ENCODE data around the gene CES4A. TPM values are rescaled to one million over a fixed set of nuclear protein-coding genes. Genes with fewer than 3 reads are reported as not detected.

CES4A gene
- polyA plus RNA-seq, 1 donor (not counting 4 experiments of a cell fraction or from before 2014, with no cell fraction given), result 6.6 TPM

DNA sequence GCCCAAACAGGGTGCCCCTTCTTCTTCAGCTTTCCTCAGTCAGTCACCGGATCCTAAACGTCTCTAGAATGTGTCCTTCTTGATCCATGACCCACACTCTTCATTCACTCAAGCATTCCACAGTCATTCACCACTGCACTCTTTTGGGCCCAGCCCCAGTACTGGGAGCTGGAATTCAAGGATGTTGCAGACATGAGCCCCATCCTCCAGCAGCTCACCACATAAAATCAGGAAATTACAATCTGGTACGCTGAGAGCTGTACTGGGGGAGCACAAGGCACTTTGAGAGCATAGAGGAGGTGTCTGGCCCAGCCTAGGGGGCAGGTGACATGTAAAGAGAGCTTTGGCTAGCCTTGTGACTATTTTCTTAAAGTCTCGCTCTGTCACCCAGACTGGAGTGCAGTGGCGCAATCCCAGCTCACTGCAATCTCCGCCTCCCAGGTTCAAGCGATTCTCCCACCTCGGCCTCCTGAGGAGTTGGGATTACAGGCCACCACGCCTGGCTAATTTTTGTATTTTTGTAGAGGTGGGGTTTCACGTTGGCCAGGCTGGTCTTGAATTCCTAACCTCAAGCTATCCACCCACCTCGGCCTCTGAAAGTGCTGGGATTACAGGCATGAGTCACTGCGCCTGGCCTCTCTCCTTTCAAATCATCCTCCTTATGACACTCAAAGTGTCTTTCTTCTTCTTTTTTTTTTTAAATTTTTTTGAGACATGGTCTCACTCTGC lies 18.7 kb downstream of the CES4A start:
- TF ChIP-seq EZH2 (IDR thresholded peaks at IDR 0.05; ENCODE audit: low read length), result no peak
- TF ChIP-seq, protein P1, sequence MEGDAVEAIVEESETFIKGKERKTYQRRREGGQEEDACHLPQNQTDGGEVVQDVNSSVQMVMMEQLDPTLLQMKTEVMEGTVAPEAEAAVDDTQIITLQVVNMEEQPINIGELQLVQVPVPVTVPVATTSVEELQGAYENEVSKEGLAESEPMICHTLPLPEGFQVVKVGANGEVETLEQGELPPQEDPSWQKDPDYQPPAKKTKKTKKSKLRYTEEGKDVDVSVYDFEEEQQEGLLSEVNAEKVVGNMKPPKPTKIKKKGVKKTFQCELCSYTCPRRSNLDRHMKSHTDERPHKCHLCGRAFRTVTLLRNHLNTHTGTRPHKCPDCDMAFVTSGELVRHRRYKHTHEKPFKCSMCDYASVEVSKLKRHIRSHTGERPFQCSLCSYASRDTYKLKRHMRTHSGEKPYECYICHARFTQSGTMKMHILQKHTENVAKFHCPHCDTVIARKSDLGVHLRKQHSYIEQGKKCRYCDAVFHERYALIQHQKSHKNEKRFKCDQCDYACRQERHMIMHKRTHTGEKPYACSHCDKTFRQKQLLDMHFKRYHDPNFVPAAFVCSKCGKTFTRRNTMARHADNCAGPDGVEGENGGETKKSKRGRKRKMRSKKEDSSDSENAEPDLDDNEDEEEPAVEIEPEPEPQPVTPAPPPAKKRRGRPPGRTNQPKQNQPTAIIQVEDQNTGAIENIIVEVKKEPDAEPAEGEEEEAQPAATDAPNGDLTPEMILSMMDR (optimal IDR thresholded peaks at IDR 0.05 in 1 of 3, IDR thresholded peaks at IDR 0.05 in 1 of 3, conservative IDR thresholded peaks at IDR 0.05 in 1 of 3; ENCODE audit: extremely low read depth in 1 of 3, insufficient read depth in 2 of 3, low read length in 3 of 3), result no peak
- no peaks in the 10 kb centered on the region for H3K27me3 ChIP-seq (ENCODE audit: control insufficient read depth, extremely low read depth, insufficient read depth, low read length)
- no peak overlapping the region for H3K4me3 ChIP-seq (ENCODE audit: control insufficient read depth in 2 of 3, extremely low read depth in 1 of 3, insufficient read depth in 2 of 3, low read depth in 1 of 3, low read length in 3 of 3)
- H3K4me1 ChIP-seq (ENCODE audit: control insufficient read depth, extremely low read depth, insufficient read depth, low read length), result no peaks in the 10 kb centered on the region
- no peaks in the 10 kb centered on the region for H3K9me1 ChIP-seq (ENCODE audit: control insufficient read depth, extremely low read depth, insufficient read depth, low read length)
- H4K20me1 ChIP-seq (ENCODE audit: control insufficient read depth, extremely low read depth, insufficient read depth, low read length), result no peaks in the 10 kb centered on the region
- no peak for FAIRE-seq
- dilution Hi-C loops (cut with MboI; ENCODE audit: extremely low pct_ligation_motif_present, low sequenced_read_pairs), result no loop called here
- no peaks in the 10 kb centered on the region for H3K9me3 ChIP-seq (ENCODE audit: control insufficient read depth, low read depth, low read length)
- H3K9ac ChIP-seq (ENCODE audit: control insufficient read depth, extremely low read depth, insufficient read depth, low read length), result no peak overlapping the region
- no peak for DNase-seq (ENCODE audit: low read depth, low spot score)
- no peak overlapping the region for H2AFZ ChIP-seq (ENCODE audit: control insufficient read depth, low read length)
- H3K36me3 ChIP-seq (ENCODE audit: control insufficient read depth in 2 of 2, extremely low read depth in 1 of 2, insufficient read depth in 2 of 2, low read length in 2 of 2), result peaks cover 0 to 2% of the 10 kb centered on the region in 2 experiments
- H3K27ac ChIP-seq (ENCODE audit: control insufficient read depth, insufficient read depth, low read length), result no peak overlapping the region
- no peak overlapping the region for H3K4me2 ChIP-seq (ENCODE audit: control insufficient read depth, extremely low read depth, insufficient read depth, low read depth, low read length)
- H3K79me2 ChIP-seq (ENCODE audit: control insufficient read depth, insufficient read depth, low read length), result no peaks in the 10 kb centered on the region

DNA sequence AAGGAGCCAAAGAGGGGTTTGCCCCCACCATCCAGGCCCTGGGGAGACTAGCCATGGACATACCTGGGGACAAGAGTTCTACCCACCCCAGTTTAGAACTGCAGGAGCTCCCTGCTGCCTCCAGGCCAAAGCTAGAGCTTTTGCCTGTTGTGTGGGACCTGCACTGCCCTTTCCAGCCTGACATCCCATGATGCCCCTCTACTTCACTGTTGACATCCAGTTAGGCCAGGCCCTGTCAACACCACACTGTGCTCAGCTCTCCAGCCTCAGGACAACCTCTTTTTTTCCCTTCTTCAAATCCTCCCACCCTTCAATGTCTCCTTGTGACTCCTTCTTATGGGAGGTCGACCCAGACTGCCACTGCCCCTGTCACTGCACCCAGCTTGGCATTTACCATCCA lies 20.8 kb downstream of the CES4A start:
- H3K4me1 ChIP-seq (ENCODE audit: control insufficient read depth, extremely low read depth, insufficient read depth, low read length), result peaks cover 4% of the 10 kb centered on the region
- no peak overlapping the region for H2AFZ ChIP-seq (ENCODE audit: control insufficient read depth, low read length)
- H3K36me3 ChIP-seq (ENCODE audit: control insufficient read depth in 2 of 2, extremely low read depth in 1 of 2, insufficient read depth in 2 of 2, low read length in 2 of 2), result peaks cover 0 to 2% of the 10 kb centered on the region in 2 experiments
- no peaks in the 10 kb centered on the region for H3K79me2 ChIP-seq (ENCODE audit: control insufficient read depth, insufficient read depth, low read length)
- no peaks in the 10 kb centered on the region for H4K20me1 ChIP-seq (ENCODE audit: control insufficient read depth, extremely low read depth, insufficient read depth, low read length)
- H3K9ac ChIP-seq (ENCODE audit: control insufficient read depth, extremely low read depth, insufficient read depth, low read length), result no peak overlapping the region
- H3K9me3 ChIP-seq (ENCODE audit: control insufficient read depth, low read depth, low read length), result no peaks in the 10 kb centered on the region
- TF ChIP-seq, protein P1 (optimal IDR thresholded peaks at IDR 0.05 in 1 of 3, IDR thresholded peaks at IDR 0.05 in 1 of 3, conservative IDR thresholded peaks at IDR 0.05 in 1 of 3; ENCODE audit: extremely low read depth in 1 of 3, insufficient read depth in 2 of 3, low read length in 3 of 3), result no peak
- no peak for TF ChIP-seq EZH2 (IDR thresholded peaks at IDR 0.05; ENCODE audit: low read length)
- FAIRE-seq (no peak), DNase-seq (ENCODE audit: low read depth, low spot score) (no peak)
- dilution Hi-C loops (cut with MboI; ENCODE audit: extremely low pct_ligation_motif_present, low sequenced_read_pairs), result no loop called here
- no peak overlapping the region for H3K4me3 ChIP-seq (ENCODE audit: control insufficient read depth in 2 of 3, extremely low read depth in 1 of 3, insufficient read depth in 2 of 3, low read depth in 1 of 3, low read length in 3 of 3)
- no peak overlapping the region for H3K27ac ChIP-seq (ENCODE audit: control insufficient read depth, insufficient read depth, low read length)
- H3K9me1 ChIP-seq (ENCODE audit: control insufficient read depth, extremely low read depth, insufficient read depth, low read length), result no peaks in the 10 kb centered on the region
- H3K4me2 ChIP-seq (ENCODE audit: control insufficient read depth, extremely low read depth, insufficient read depth, low read depth, low read length), result no peak overlapping the region
- H3K27me3 ChIP-seq (ENCODE audit: control insufficient read depth, extremely low read depth, insufficient read depth, low read length), result peaks cover under 1% of the 10 kb centered on the region
